Measurements from ENCODE around the gene ENPP3.
"Not testable (repeated sequence)": the region's sequence is repeated elsewhere in the genome, so short reads cannot be mapped to it uniquely, and the experiment has no call there.

The ENPP3 gene

DNA sequence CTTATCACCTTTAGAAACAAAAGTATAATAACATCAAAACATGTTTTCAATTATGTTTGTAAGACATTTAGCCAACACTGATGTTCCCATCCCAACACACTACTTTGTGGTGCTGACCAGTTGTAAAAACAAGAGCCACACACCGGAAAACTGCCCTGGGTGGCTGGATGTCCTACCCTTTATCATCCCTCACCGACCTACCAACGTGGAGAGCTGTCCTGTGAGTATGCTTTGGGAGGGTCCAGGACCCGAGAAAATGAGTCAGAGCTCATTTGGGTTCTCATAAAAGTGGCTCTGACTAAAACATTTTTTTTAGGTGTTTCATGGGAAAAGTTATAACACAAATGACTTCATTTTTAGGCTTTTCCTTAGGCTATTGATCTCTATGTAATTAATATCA lies 103.1 kb downstream of the ENPP3 start:
- peak; percentile 16 for DNase-seq

DNA sequence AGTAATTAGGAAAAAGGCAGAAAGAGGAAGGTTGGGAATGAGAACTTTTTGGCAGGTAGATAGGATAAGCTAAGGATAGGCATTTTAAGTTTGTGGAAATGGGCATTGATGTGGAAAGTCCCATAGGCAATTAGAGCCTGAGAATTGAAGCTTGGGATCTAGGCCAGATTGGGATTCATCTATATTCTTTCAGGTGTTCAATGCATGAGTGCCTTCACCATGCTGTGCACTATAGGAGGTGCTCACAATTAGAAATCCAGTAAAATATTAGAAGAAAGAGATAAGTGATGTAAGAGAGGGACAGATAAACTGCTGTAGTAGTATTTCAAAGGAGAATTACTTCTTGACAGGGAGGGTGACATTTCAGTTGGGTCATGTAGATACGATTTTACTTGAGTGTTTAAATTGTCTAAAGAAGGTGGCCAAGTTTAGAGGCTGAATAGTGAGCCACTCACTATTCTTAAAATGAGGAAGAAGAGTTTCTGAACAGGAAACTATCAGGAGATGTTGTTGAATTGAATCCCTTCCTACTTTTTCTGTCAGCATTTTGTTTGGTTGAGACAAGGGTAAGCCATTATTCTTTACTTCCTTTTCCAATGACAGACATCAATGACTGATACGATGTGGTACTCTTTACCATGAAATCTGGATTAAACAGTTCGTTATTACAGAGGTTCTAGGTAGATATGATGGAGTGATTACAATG lies 104.7 kb downstream of the ENPP3 start:
- DNase-seq: no peak

DNA sequence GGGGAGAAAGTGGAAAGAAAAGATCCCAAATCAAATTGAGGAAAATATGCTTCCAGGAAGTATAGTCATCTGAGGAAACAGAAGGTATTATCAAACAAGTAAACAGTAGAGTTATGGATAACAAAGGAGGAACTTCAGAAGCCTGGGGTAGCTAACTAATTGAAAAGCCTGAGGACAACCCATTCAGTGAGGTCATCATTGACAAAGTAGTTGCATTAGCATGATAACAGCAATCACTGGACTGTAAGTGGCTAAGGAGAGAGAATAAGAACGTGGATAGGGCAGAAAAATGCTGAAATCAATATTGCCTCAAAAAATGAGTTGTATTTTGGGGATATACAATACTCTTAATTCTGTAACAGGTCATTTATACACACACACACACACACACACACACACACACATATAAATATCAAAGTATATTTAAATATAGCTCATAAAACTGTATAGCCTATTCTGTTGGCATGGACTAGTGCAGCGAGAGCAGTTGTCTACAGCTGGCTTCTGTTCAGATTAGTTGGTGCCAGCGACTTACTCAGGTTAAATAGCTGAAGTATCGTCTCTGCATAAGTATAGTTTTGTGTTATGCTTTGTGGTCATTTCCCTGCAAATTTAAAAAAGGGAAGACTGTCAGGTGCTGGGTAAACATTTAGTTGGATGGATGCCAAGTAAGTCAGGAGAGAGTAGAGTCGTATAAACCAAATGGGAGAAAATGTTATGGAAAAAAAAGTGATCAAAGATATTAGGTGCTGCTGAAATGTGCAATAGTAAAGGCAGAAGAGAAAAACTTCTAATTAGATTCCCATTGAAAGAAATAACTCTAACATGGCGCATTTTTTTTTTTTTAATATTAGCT lies 107.6 kb downstream of the ENPP3 start:
- DNase-seq: no peak

DNA sequence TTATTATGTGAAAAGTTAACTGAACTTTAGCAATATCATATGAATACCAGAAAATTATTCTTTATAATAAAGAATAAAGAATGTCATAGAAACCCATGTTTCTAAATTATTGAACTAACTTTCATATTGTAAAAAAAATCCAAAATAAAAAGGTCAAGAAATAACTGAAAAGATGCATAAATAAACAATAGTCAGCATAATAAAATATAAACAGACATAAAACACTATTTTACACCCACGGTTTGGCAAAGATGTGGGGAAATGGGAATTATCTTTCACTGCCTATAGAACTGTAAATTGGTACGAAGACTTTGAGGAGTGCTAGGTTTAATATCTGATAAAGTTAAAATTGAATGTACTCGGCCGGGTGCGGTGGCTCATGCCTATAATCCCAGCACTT lies 108.4 kb downstream of the ENPP3 start:
- no peak for DNase-seq

GRCh38 chr6:131747821-131748353 lies 110.8 kb downstream of the ENPP3 start:
- DNase-seq: no peak

DNA sequence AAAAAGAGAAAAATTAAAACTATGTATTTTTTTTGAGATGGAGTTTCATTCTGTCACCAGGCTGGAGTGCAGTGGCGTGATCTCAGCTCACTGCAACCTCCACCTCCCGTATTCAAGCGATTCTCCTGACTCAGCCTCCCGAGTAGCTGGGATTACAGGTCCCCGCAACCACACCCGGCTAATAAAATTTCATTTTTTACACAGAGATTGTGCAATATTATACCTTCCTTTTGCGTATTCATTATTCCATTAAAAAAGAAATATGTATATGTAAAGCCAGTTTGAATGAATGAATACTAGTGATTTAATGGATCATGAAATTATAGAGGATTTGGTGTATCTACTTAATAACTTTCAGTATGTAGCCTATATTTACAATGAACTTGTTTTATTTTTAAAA lies 111.9 kb downstream of the ENPP3 start:
- no peak for DNase-seq

DNA sequence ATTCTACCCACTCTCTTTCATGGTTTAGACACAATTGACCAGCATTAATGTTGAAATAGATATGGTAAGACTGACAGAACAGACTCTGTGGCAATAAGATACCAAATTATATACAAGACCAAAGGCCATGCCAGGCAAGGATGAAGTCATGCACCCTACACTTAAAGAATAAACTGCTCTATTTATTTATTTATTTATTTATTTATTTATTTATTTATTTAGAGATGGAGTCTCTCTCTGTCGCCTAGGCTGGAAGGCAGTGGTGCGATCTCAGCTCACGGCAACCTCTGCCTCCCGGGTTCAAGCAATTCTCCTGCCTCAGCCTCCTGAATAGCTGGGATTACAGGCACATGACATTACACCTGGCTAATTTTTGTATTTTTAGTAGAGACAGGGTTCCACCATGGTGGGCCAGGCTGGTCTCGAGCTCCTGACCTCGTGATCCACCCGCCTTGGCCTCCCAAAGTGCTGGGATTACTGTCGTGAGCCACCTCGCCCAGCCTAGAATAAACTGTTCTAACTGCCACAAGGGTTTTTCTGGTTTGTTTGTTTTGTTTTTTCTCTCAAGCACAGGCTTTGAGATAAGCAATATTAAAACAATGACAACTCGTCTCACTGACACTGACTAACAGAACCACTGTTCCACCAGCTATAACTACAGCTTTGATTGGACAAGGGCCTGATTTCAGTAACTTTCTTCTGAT lies 114.1 kb downstream of the ENPP3 start:
- DNase-seq: not testable (repeated sequence)

- DNase-seq: peak; percentile 50
These were observed 117.0 kb downstream of the ENPP3 start for GRCh38 chr6:131754088-131754487.

DNA sequence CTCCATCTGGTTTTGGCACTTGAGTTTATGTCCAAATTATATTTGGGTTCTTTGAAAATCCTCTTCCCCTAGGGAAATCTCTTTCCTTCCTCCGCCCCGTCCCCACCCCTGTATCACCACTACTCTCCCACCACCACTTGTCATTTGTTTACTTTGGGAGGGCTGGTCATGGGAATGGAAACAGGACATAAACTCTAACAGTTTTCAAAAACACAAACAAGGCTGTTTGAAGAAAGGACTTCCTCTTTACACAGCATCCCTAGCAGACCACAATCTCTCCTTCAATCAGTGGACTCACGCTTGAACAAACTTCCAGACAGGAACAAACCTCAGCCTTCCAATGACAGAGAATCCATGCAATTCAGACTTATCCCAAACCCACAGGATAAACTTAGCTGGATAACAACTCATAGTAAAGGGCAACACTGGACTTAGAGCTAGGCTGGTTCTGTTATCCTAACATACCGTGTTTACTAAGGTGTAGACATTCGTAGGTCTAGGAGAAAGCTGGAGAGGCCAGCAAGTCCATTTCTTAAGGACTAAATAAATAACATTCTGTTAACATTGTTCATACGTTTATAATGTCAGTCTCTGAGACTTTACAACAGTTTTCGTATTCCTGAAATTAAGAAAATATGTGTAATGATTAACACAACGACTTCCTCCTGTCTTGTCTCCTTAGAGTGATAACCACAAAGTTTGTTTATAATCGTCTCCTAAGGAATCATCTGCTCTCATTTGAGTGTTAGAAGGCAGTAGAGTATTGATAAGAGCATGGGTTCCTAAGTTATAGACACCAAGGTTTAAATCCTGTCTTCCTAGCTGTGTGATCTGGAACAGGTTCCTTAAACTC lies 117.8 kb downstream of the ENPP3 start:
- DNase-seq: no peak

DNA sequence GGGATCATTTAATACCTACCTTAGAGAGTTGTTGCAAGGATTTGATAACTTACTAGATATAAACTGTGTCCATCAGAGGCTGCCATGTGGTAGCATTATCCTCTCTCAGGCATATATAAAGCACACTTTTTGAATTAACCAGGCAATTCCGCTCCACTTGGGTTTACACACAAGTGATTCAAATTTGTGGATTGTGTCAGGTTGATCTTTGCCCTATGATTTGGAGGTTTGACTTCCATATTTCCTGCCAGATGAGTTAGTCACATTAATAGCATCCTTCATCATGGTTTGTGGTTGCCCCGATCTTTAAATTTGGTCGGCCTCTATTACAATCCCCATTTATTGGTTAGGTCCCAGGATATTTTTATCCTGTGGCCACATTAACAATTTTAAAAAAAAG lies 118.5 kb downstream of the ENPP3 start:
- peak; percentile 96 for DNase-seq

- DNase-seq: no peak
These were observed 118.9 kb downstream of the ENPP3 start for GRCh38 chr6:131756039-131756438.

- DNase-seq: no peak
These were observed 121.8 kb downstream of the ENPP3 start for GRCh38 chr6:131758920-131759319.

DNA sequence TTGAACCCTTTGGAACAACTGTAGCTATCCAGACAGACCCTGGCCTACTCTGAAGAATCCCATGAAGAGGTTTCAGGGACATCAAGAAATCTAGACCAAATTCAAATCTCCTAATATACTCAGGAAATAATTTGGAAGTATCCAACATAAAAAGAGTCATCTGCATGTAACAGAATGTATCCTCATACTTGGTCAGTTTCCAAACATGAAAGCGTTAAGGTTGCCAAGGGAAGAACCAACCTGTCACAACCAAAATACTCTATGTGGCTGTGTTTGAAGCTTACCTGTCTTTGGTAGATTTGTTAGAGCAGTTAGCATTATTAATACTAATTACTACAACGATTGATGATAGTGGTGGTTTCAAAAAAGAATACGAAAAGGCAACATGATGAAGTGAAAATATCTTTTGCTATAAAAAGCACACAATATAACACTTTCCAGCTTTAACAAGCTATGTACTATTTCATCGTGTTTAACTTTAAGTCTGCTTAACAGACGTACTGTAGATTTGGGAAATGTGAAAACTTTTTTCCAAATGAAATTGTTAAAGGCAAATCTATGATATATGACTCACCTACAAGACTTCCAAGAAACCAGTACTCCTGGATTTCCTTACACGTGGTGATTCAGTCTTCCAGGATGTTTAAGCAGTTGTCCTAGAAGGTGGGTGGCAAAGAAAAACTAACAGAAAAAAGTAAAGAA lies 124.1 kb downstream of the ENPP3 start:
- DNase-seq: peak; percentile 48

GRCh38 chr6:131761762-131762067 lies 124.6 kb downstream of the ENPP3 start:
- DNase-seq: no peak

- DNase-seq: no peak
These were observed 125.9 kb downstream of the ENPP3 start for GRCh38 chr6:131762984-131763383.

- no peak for DNase-seq
These were observed 126.6 kb downstream of the ENPP3 start for GRCh38 chr6:131763749-131764148.

DNA sequence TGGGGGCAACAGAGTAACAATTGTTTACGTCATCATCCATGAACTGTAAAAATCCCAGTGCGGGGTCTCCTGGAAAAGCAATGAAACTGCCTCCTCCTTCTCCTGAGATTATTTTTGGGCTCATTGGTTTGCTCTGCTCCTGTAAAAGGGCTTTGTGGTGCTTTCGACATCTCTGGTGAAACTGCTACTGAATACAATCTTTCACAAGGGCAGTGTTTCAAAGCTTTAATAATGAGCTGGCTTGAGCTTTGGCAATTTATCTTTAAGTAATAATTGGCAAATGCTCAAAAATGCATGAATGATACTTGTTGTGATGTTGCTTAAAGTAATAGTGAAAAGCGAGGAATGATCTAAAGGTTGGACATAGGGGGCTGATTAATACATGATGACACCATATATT lies 127.2 kb downstream of the ENPP3 start:
- no peak for DNase-seq

GRCh38 chr6:131765081-131765803 lies 128.1 kb downstream of the ENPP3 start:
- peak; percentile 23 for DNase-seq

DNA sequence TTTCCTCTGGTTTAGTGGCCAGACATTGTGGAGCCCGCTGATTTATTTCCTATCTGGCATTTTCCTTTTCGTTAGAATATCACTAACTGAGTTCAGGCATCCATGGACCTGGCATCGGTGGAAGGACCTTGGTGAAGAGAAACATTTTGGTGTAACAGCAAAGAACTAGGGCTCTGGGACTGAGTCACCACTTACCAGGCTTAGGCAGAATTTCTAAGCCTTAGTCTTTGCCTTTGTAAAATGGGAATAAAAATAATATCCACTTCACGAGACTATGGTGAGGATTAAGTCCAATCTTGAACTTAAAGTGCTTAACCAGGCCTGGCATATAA lies 128.7 kb downstream of the ENPP3 start:
- no peak for DNase-seq

DNA sequence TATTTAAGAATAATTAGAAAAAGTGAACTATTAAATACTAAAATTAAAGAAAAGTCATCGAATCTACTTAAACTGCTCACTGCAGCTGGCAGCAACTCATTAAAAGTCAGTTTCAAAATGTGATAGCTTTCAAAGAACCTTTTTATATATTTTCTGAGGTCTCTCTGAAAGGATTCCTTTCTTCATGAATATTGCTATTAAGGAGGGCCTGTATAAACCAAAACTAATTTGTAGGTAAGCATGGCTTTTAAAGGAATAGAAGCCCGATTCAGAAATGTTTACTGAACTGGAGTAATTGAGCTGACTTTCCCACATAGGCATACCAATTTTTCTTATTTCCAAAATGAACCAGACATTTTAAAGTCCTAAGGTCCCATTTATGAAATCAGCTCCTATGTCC lies 129.5 kb downstream of the ENPP3 start:
- DNase-seq: no peak

DNA sequence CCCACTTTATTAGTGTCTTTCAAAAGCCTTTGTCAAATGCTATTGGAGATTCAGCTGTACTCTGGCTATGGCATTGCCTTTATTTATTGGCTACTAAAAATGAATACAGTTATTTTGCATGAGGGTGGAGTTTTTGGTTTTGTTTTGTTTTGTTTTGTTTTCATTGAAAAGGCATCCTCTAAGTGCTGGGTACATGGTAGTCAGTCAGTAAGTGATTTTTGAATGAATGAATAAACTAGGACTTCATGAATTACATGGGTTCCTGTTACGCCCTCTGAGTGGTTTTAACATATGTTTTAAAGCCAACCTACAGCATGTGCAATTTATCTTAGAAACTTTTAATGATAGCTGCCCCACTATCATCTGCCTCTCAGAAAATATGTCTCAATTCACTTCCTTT lies 131.9 kb downstream of the ENPP3 start:
- no peak for DNase-seq
